ENCODE results near the gene IDH3A.

- TF ChIP-seq ISL1 (CRISPR knock-in tag; IDR thresholded peaks at IDR 0.05) (no peak), PATZ1 (CRISPR knock-in tag; IDR thresholded peaks at IDR 0.05; ENCODE audit: borderline replicate concordance) (no peak), ZNF565 (CRISPR knock-in tag; conservative IDR thresholded peaks at IDR 0.05; ENCODE audit: low read depth) (no peak), ESRRG (CRISPR knock-in tag; IDR thresholded peaks at IDR 0.05) (no peak), TOX (CRISPR knock-in tag; IDR thresholded peaks at IDR 0.05; ENCODE audit: borderline replicate concordance) (no peak)
Measured at GRCh38 chr15:78178064-78178463, 28.9 kb downstream of the IDH3A start.

Data from SK-N-SH treated with all-trans-retinoic acid at 6 μM for 48 hours (cell line).